Immature natural killer cell (primary cell): ENCODE results near the gene PRRC2C. TPM values are rescaled to one million over a fixed set of nuclear protein-coding genes. Genes with fewer than 3 reads are reported as not detected.
"Not testable (repeated sequence)": the region's sequence is repeated elsewhere in the genome, so short reads cannot be mapped to it uniquely, and the experiment has no call there.

ENCODE experiments used
- DNase-seq, 3 donors: peaks; one replicate each; pipeline ENCODE4 v3.0.0; 2022; ENCODE audit warnings: mixed read lengths in 1 of 3
- H3K27ac Mint-ChIP-seq, 6 donors: one replicate each; pipeline ENCODE4 v1.8.0; 2020; ENCODE audit warnings: mixed read lengths in 6 of 6, mild to moderate bottlenecking in 5 of 6, inconsistent platforms in 4 of 6, moderate library complexity in 3 of 6
- H3K27me3 Mint-ChIP-seq, 3 donors: one replicate each; pipeline ENCODE4 v1.8.0; 2020 to 2021; ENCODE audit warnings: low read depth in 3 of 3, mild to moderate bottlenecking in 3 of 3, mixed read lengths in 3 of 3, moderate library complexity in 3 of 3, inconsistent platforms in 1 of 3
- H3K36me3 Mint-ChIP-seq, 3 donors: one replicate each; pipeline ENCODE4 v1.8.0; 2020; ENCODE audit warnings: mixed read lengths in 3 of 3, inconsistent platforms in 2 of 3, mild to moderate bottlenecking in 2 of 3
- H3K4me1 Mint-ChIP-seq, 2 donors: one replicate each; pipeline ENCODE4 v1.8.0; 2020; ENCODE audit warnings: inconsistent platforms in 2 of 2, mild to moderate bottlenecking in 2 of 2, mixed read lengths in 2 of 2, moderate library complexity in 1 of 2
- H3K4me3 Mint-ChIP-seq, 5 donors: one replicate each; pipeline ENCODE4 v1.8.0; 2020; ENCODE audit warnings: mild to moderate bottlenecking in 5 of 5, mixed read lengths in 5 of 5, inconsistent platforms in 3 of 5, moderate library complexity in 3 of 5
- H3K9me3 Mint-ChIP-seq, 6 donors: one replicate each; pipeline ENCODE4 v1.8.0; 2020; ENCODE audit warnings: mild to moderate bottlenecking in 6 of 6, mixed read lengths in 6 of 6, inconsistent platforms in 4 of 6, moderate library complexity in 3 of 6
- polyA plus RNA-seq, 3 donors: library from polyadenylated mRNA; unstranded; fragments of 300-500 nt; fragmentation: Illumina TruSeq; gene quantifications; one replicate each; pipeline ENCODE4 v1.2.3, GENCODE V29; 2021

PRRC2C gene
- polyA plus RNA-seq, 3 donors from 2014 or later = 7.9 to 109 (median 21.6) TPM

DNA sequence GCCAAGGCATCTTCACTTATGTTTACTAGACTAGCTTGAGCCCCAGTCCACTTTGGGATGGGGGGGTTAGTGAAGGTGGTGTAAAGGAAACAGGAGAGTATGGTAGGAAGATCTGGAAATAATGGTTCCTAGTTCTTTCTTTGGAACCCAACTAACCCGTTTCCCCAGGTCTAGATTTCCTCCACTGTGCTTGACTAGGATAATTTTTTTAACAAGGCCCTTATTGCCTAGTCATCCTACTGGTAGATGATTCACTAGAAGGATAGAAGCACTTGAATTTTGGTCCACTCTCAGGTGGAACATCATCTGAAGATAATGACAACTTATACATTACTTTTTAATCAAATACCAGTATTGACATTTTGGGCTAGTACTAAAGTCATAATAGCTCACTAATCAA, 90.8 kb downstream of the PRRC2C start:
- Mint-ChIP-seq H3K27me3 (peaks cover 0 to 3% (median 3%) of the 10 kb centered on the region in 3 donors), H3K4me1 (peaks cover 1 to 17% of the 10 kb centered on the region in 2 donors), H3K36me3 (peaks cover 16 to 60% (median 39%) of the 10 kb centered on the region in 3 donors), H3K4me3 (no peak overlapping the region), H3K9me3 (no peaks in the 10 kb centered on the region), H3K27ac (peak overlapping the region in 2 of 6 donors; percentile 13 to 56)
- DNase-seq = no peak

DNA sequence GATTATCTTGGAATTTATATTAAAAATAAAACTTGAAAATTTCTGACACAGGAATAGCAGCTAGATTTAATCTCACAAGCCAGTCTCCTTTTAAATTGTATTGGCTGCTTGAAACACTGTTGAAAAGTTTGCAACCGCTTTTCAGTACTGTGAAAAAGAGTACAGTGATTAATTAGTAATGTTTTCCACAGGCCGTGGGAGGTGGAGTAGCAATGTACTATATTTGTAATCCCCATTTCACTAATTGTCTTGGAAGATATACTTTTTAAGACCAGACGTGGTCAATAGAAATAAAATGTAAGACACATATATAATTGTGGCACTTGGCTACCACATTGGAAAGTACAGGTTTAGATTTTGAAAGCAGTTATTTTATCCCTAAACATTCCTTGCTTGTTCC, 95.9 kb downstream of the PRRC2C start:
- peaks cover 0 to 3% (median 0%) of the 10 kb centered on the region in 3 donors for H3K27me3 Mint-ChIP-seq
- peaks cover 12 to 59% (median 34%) of the 10 kb centered on the region in 3 donors for H3K36me3 Mint-ChIP-seq
- H3K4me1 Mint-ChIP-seq = peaks cover 5 to 30% of the 10 kb centered on the region in 2 donors
- no peak for DNase-seq
- no peaks in the 10 kb centered on the region for H3K9me3 Mint-ChIP-seq
- peak overlapping the region in 3 of 6 donors; percentile 1 to 63 (median 63) for H3K27ac Mint-ChIP-seq
- H3K4me3 Mint-ChIP-seq = no peak overlapping the region

DNA sequence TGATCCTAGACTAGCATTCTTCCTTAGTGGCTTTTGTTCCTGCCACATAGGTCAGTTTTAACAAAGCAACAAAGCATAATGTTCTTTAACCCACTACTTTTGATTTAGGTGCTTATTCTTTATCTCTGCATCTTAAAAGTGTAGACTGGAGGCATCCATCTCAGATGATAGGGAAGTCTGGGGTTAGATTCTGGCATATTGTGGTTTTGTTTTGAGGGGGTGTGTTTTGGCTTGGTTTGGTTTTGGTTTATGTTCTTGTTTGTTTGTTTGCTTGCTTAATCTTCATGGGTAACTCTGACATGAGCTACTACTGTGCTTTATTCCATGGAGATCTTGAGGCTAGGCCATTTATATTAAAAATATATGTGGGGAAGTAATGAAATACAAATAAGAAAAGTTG, 96.4 kb downstream of the PRRC2C start:
- H3K27me3 Mint-ChIP-seq = peaks cover 0 to 3% (median 0%) of the 10 kb centered on the region in 3 donors
- H3K36me3 Mint-ChIP-seq = peaks cover 13 to 57% (median 33%) of the 10 kb centered on the region in 3 donors
- H3K4me1 Mint-ChIP-seq = peaks cover 5 to 30% of the 10 kb centered on the region in 2 donors
- no peak overlapping the region for H3K4me3 Mint-ChIP-seq
- H3K9me3 Mint-ChIP-seq = no peaks in the 10 kb centered on the region
- peak overlapping the region; percentile 1 to 75 (median 63) for H3K27ac Mint-ChIP-seq
- no peak for DNase-seq

DNA sequence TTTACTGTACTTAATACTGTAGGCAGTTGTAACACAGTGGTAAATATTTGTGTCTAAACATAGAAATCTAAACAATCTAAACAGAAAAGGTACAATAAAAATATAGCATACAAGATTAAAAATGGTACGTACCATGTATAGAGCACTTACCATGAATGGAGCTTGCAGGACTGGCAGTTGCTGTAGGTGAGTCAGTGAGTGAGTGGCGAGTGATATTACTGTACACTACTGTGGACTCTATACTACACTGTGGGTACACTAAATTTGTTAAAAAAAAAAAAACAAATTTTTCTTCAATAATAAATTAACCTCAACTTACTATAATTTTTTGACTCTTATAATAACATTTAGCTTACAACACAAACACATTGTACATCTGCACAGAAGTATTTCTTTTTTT, 97.3 kb downstream of the PRRC2C start:
- H3K9me3 Mint-ChIP-seq = no peaks in the 10 kb centered on the region
- H3K36me3 Mint-ChIP-seq = peaks cover 17 to 57% (median 26%) of the 10 kb centered on the region in 3 donors
- peaks cover 0 to 3% (median 0%) of the 10 kb centered on the region in 3 donors for H3K27me3 Mint-ChIP-seq
- no peak for DNase-seq
- H3K4me1 Mint-ChIP-seq = peaks cover 5 to 30% of the 10 kb centered on the region in 2 donors
- no peak overlapping the region for H3K4me3 Mint-ChIP-seq
- peak overlapping the region in 1 of 6 donors; percentile 63 for H3K27ac Mint-ChIP-seq

DNA sequence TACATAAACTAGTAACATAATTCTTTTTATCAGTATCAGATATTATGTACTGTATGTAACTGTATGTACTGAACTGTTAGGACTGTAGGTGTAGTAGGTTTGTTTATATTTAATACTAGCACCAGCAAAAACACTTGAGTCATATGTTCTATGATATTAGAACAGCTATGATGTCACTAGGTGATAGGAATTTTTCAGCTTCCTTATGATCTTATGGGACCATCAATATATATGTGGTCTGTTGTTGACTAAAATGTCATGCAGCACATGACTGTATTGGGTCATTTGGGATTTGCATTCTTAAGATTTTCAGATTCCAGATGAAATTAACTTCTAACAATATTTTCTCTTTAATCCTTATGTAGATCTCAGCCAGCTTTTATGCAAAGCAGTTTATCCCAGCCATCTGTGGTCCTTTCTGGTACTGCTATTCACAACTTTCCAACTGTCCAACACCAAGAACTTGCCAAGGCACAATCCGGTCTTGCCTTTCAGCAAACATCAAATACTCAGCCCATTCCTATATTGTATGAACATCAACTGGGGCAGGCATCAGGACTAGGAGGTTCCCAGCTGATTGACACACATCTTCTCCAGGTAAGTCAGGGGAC, 98.4 kb downstream of the PRRC2C start:
- Mint-ChIP-seq H3K27ac (peak overlapping the region in 4 of 6 donors; percentile 0 to 27 (median 4)), H3K36me3 (peaks cover 24 to 55% (median 27%) of the 10 kb centered on the region in 3 donors), H3K27me3 (peaks cover 0 to 3% (median 0%) of the 10 kb centered on the region in 3 donors), H3K4me3 (no peak overlapping the region), H3K9me3 (no peaks in the 10 kb centered on the region), H3K4me1 (peaks cover 5 to 30% of the 10 kb centered on the region in 2 donors)
- DNase-seq = no peak

DNA sequence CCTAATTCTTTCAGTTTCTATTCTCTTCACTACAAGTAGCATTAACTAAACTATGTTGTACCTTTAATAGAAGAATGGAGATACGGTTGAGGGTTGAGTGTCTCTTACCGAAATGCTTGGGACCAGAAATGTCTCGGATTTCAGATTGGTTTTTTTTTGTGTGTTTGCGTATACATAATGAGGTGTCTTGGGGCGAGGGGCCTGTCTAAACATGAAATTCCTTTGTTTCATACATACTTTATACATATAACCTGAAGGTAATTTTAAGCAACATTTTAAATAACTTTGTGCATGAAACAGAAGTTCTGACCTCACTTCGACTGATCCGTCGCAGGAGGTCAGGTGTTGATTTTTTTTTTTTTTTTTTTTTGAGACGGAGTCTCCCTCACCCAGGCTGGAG, 100.4 kb downstream of the PRRC2C start:
- Mint-ChIP-seq H3K27ac (peak overlapping the region in 3 of 6 donors; percentile 7 to 37 (median 10)), H3K4me3 (no peak overlapping the region), H3K36me3 (peaks cover 32 to 55% (median 33%) of the 10 kb centered on the region in 3 donors)

DNA sequence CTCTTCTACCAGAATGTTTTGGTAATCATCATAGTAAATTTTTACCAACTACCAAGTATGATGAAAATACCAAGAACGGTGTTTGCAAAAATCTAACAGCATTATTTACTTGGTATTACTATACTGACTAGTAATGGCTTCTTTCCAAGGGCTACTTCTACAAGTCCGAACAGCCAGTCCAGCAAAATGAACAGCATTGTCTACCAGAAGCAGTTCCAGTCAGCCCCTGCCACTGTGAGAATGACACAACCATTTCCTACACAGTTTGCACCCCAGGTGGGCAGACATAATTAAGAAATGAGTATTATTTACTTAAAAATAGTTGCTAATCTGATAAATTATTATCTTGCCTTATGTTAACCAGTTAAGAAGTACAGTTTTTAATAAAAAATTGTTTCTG, 102.9 kb downstream of the PRRC2C start:
- DNase-seq = no peak
- Mint-ChIP-seq H3K4me3 (no peak overlapping the region), H3K4me1 (no peaks in the 10 kb centered on the region), H3K27me3 (peaks cover 0 to 4% (median 0%) of the 10 kb centered on the region in 3 donors), H3K9me3 (no peaks in the 10 kb centered on the region), H3K27ac (no peak overlapping the region), H3K36me3 (peaks cover 50 to 71% (median 55%) of the 10 kb centered on the region in 3 donors)

More for the DNA sequence above, 100.4 kb downstream of the PRRC2C start:
- DNase-seq = no peak
- peaks cover 4 to 17% of the 10 kb centered on the region in 2 donors for H3K4me1 Mint-ChIP-seq
- no peaks in the 10 kb centered on the region for H3K27me3 Mint-ChIP-seq
- H3K9me3 Mint-ChIP-seq = no peaks in the 10 kb centered on the region

DNA sequence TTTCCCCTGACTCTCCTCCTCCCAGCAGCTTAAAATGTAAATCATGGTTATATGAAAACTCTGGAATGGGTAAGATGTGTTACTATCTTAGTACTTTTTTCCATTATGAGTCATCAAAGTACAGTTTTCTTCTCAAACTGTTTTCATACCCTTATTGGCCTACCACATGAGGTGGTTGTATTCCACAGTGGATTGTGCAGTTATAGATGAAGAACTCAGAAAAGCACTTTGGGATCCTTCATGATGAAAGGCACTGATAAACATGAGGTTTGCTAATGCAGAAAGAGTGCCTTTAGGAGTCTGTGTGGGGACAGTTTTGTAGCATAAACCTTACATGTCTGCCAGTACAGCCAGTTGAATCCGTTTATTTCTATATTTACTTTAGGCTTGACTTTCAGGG, 104.7 kb downstream of the PRRC2C start:
- Mint-ChIP-seq H3K27ac (peak overlapping the region in 1 of 6 donors; percentile 51), H3K9me3 (no peaks in the 10 kb centered on the region), H3K27me3 (peaks cover under 1 to 8% (median 1%) of the 10 kb centered on the region in 3 donors), H3K4me1 (no peaks in the 10 kb centered on the region), H3K36me3 (peaks cover 46 to 61% (median 49%) of the 10 kb centered on the region in 3 donors), H3K4me3 (no peak overlapping the region)
- DNase-seq = no peak

DNA sequence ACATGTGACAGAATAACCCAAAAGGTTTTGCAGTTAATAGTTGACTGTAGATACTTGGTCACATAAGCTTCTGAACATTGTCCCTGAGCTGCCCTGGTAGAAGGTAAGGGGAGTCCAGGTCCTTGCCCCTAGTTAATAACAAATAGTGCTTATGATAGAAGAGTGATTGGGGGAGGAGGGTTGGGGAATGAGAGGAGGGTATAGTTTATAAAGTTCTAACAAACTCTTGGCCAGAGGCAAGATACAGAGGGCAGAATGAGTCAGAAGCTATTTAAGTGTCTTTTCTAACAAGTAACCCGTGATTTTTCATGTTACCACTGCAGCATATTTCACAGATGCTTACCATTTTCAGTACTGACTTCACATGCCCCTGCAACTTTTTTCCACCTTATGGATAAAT, 110.0 kb downstream of the PRRC2C start:
- H3K4me3 Mint-ChIP-seq = no peak overlapping the region
- DNase-seq = no peak
- no peaks in the 10 kb centered on the region for H3K9me3 Mint-ChIP-seq
- H3K27me3 Mint-ChIP-seq = peaks cover 1 to 8% (median 4%) of the 10 kb centered on the region in 3 donors
- peaks cover 21 to 26% (median 25%) of the 10 kb centered on the region in 3 donors for H3K36me3 Mint-ChIP-seq
- no peaks in the 10 kb centered on the region for H3K4me1 Mint-ChIP-seq
- peak overlapping the region in 3 of 6 donors; percentile 8 to 64 (median 42) for H3K27ac Mint-ChIP-seq

DNA sequence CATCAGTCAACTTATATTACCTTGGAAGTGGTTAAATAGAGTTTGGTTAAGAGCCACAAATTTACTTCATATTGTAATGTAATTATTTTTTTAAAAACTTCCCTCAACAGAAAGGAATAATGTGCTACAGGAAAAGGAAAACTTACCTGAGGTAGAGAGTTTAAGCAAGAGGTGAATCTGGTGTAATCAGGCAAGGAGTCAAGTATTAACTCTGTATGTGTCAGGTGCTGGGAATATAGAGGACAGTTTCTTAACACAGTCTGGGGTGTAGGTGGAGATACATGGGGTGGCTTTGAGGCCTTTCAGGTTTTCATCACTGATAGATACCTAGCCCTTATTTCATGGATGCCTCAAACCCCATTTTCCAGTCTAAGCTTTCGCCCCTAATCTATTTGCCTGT, 110.8 kb downstream of the PRRC2C start:
- H3K4me3 Mint-ChIP-seq = no peak overlapping the region
- no peak for DNase-seq
- peaks cover 14 to 22% (median 18%) of the 10 kb centered on the region in 3 donors for H3K36me3 Mint-ChIP-seq
- H3K9me3 Mint-ChIP-seq = no peaks in the 10 kb centered on the region
- H3K27ac Mint-ChIP-seq = peak overlapping the region in 5 of 6 donors; percentile 3 to 78 (median 36)
- H3K4me1 Mint-ChIP-seq = no peaks in the 10 kb centered on the region
- peaks cover 1 to 8% (median 4%) of the 10 kb centered on the region in 3 donors for H3K27me3 Mint-ChIP-seq

DNA sequence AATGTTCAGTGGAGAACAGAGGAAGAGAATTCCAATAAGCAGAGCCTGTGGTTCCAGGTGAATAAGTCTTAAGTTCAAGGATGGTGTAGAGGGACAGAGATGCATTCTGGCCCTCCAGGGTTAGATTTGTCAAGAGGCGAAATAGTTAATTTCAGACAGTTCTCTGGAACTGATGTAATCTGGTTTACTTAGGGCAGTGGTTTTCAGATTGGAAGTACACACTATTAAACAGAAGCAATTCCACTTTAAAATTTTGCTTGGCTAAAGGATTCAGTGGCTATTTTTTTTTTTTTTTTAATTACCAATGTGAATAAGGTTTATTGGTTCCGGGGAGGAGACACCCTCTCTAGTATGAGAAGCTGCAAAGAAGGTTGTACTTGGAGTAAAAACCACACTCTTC, 111.4 kb downstream of the PRRC2C start:
- no peaks in the 10 kb centered on the region for H3K9me3 Mint-ChIP-seq
- peak overlapping the region in 5 of 6 donors; percentile 25 to 65 (median 36) for H3K27ac Mint-ChIP-seq
- no peak for DNase-seq
- peaks cover 1 to 8% (median 4%) of the 10 kb centered on the region in 3 donors for H3K27me3 Mint-ChIP-seq
- no peak overlapping the region for H3K4me3 Mint-ChIP-seq
- H3K4me1 Mint-ChIP-seq = no peaks in the 10 kb centered on the region
- H3K36me3 Mint-ChIP-seq = peaks cover 10 to 16% (median 12%) of the 10 kb centered on the region in 3 donors

DNA sequence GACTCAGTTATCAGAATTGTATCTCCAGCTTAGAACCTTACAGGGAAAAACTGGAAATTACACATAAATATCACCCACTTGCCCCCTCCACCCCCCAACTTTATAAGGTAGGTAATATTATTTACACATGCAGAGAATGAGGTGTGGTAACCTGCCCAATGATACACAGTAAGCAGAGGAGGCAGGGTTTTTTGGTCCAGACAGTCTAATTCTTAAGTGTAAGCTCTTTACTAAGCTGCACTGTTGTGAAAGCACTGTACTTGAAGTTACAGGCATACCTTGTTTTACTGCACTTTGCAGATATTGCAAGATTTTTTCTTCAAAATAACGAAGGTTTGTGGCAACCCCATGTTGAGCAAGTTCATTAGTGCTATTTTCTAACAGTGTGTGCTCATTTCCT, 111.9 kb downstream of the PRRC2C start:
- H3K27ac Mint-ChIP-seq = peak overlapping the region in 2 of 6 donors; percentile 16 to 65
- no peaks in the 10 kb centered on the region for H3K9me3 Mint-ChIP-seq
- no peak for DNase-seq
- peaks cover 7 to 11% (median 8%) of the 10 kb centered on the region in 3 donors for H3K36me3 Mint-ChIP-seq
- H3K27me3 Mint-ChIP-seq = peaks cover 1 to 6% (median 4%) of the 10 kb centered on the region in 3 donors
- H3K4me1 Mint-ChIP-seq = no peaks in the 10 kb centered on the region
- no peak overlapping the region for H3K4me3 Mint-ChIP-seq

DNA sequence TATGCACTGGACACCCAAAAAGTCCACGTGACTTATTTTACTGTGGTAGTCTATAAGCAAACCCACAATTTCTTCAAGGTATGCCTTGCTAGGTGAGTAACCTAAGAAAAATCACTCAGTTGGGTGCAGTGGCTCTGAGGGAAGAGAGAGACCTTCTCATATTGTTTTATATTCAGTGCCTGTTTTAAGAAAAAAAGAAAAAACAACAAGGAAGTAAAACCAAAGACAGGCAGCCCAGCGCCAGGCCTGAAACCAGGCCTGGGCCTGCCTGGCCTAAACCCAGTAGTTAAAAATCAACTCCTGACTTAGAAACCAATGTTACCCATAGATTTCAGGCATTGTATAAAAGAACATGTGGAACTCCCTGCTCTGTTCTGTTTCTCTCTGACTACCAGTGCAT, 115.0 kb downstream of the PRRC2C start:
- not testable (repeated sequence) for H3K27ac Mint-ChIP-seq, H3K27me3 Mint-ChIP-seq, H3K36me3 Mint-ChIP-seq, H3K4me1 Mint-ChIP-seq, H3K4me3 Mint-ChIP-seq, DNase-seq, H3K9me3 Mint-ChIP-seq

DNA sequence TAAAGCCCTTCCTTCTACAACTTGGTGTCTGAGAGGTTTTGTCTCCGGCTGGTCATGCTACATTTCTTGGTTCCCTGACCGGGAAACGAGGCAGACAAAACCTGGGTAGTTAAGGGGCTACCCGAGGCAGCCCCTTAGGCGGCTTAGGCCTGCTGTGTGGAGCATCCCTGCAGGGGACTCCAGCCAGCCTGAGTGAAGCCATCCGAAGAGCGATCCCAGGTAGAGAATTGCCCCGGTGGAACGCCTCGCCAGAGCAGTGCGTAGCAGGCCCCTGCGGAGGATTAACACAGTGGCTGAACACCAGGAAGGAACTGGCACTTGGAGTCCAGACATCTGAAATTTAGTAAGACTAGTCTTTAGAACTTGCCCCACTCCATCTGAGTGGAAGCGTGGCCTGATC, 115.5 kb downstream of the PRRC2C start:
- Mint-ChIP-seq H3K4me3 (no peak overlapping the region), H3K27me3 (peaks cover 0 to 2% (median 0%) of the 10 kb centered on the region in 3 donors), H3K36me3 (no peaks in the 10 kb centered on the region), H3K4me1 (no peaks in the 10 kb centered on the region), H3K27ac (no peak overlapping the region), H3K9me3 (no peaks in the 10 kb centered on the region)
- no peak for DNase-seq
